SK-N-SH treated with all-trans-retinoic acid at 6 μM for 48 hours (cell line): ENCODE results near the gene ZBTB11.
"Not testable (repeated sequence)": the region's sequence is repeated elsewhere in the genome, so short reads cannot be mapped to it uniquely, and the experiment has no call there.

ENCODE experiments used
- ATAC-seq: fragments of 200-7000 bp; cut with Tn5 transposase; 3 replicates; pipeline ENCODE4 v1.9.1; 2020; ENCODE audit warnings: mild to moderate bottlenecking, moderate library complexity
- ARNTL ChIP-seq: fragments of 450-650 bp; formaldehyde crosslinking; IDR thresholded peaks from 2 replicates; pipeline ENCODE4 v1.5.0; 2020; ENCODE audit warnings: low read depth, mild to moderate bottlenecking, moderate library complexity, borderline replicate concordance
- CREB5 ChIP-seq: fragments of 250-450 bp; sonication (Bioruptor Pico); IDR thresholded peaks from 2 replicates; pipeline ENCODE4 v1.5.1; 2020; ENCODE audit warnings: low read depth, mild to moderate bottlenecking, moderate library complexity
- CSDC2 ChIP-seq: fragments of 250-450 bp; sonication (Bioruptor Pico); IDR thresholded peaks from 2 replicates; pipeline ENCODE4 v1.5.0; 2020; ENCODE audit warnings: mild to moderate bottlenecking, moderate library complexity
- CSRNP3 ChIP-seq: fragments of 250-450 bp; sonication (Bioruptor Pico); IDR thresholded peaks from 2 replicates; pipeline ENCODE4 v1.5.1; 2021; ENCODE audit warnings: mild to moderate bottlenecking, moderate library complexity
- ESRRG ChIP-seq: fragments of 250-450 bp; sonication (Bioruptor Pico); IDR thresholded peaks from 2 replicates; pipeline ENCODE4 v1.6.1; 2021; ENCODE audit warnings: mild to moderate bottlenecking
- GLIS3 ChIP-seq: fragments of 250-450 bp; sonication (Bioruptor Pico); IDR thresholded peaks from 2 replicates; pipeline ENCODE4 v1.5.0; 2020; ENCODE audit warnings: mild to moderate bottlenecking, moderate library complexity
- ISL1 ChIP-seq: fragments of 250-450 bp; sonication (Bioruptor Pico); IDR thresholded peaks from 2 replicates; pipeline ENCODE4 v2.1.2; 2022; ENCODE audit warnings: mild to moderate bottlenecking, moderate library complexity
- OSR1 ChIP-seq: fragments of 250-450 bp; sonication (Bioruptor Pico); IDR thresholded peaks from 2 replicates; pipeline ENCODE4 v1.8.0; 2022; ENCODE audit warnings: moderate library complexity, mild to moderate bottlenecking, inconsistent platforms
- PPARA ChIP-seq: fragments of 250-450 bp; sonication (Bioruptor Pico); IDR thresholded peaks from 2 replicates; pipeline ENCODE4 v1.5.0; 2020; ENCODE audit warnings: mild to moderate bottlenecking, borderline replicate concordance
- TCF4 ChIP-seq: fragments of 250-450 bp; sonication (Bioruptor Pico); IDR thresholded peaks from 2 replicates; pipeline ENCODE4 v1.8.0; 2021; ENCODE audit warnings: mild to moderate bottlenecking, moderate library complexity, borderline replicate concordance
- ZC3H10 ChIP-seq: fragments of 250-450 bp; sonication (Bioruptor Pico); IDR thresholded peaks from 2 replicates; pipeline ENCODE4 v1.5.1; 2021; ENCODE audit warnings: mild to moderate bottlenecking, moderate library complexity
- ZFP3 ChIP-seq: fragments of 250-450 bp; sonication (Bioruptor Pico); IDR thresholded peaks from 2 replicates; pipeline ENCODE4 v1.5.0; 2020; ENCODE audit warnings: mild to moderate bottlenecking, moderate library complexity
- ZFP30 ChIP-seq: fragments of 450-650 bp; formaldehyde crosslinking; IDR thresholded peaks from 2 replicates; pipeline ENCODE4 v1.5.0; 2022; ENCODE audit warnings: mild to moderate bottlenecking, moderate library complexity
- ZNF565 ChIP-seq: fragments of 450-650 bp; formaldehyde crosslinking; conservative IDR thresholded peaks from 2 replicates; pipeline ENCODE4 v1.5.0; 2020; ENCODE audit warnings: low read depth, mild to moderate bottlenecking, moderate library complexity
- ZNF70 ChIP-seq: fragments of 450-650 bp; formaldehyde crosslinking; IDR thresholded peaks from 2 replicates; pipeline ENCODE4 v1.5.0; 2020; ENCODE audit warnings: mild to moderate bottlenecking, moderate library complexity
- ZNF8 ChIP-seq: fragments of 450-650 bp; formaldehyde crosslinking; IDR thresholded peaks from 2 replicates; pipeline ENCODE4 v1.5.0; 2020; ENCODE audit warnings: mild to moderate bottlenecking, moderate library complexity
- TF ChIP-seq, protein P1 (sequence below): fragments of 250-450 bp; sonication (Bioruptor Pico); IDR thresholded peaks from 2 replicates; pipeline ENCODE4 v1.8.0; 2021; ENCODE audit warnings: low read depth, mild to moderate bottlenecking, moderate library complexity, borderline replicate concordance
- TF ChIP-seq, protein P2 (sequence below): fragments of 250-450 bp; sonication (Bioruptor Pico); IDR thresholded peaks from 2 replicates; pipeline ENCODE4 v1.5.0; 2020; ENCODE audit warnings: mild to moderate bottlenecking, moderate library complexity

ZBTB11 gene

DNA sequence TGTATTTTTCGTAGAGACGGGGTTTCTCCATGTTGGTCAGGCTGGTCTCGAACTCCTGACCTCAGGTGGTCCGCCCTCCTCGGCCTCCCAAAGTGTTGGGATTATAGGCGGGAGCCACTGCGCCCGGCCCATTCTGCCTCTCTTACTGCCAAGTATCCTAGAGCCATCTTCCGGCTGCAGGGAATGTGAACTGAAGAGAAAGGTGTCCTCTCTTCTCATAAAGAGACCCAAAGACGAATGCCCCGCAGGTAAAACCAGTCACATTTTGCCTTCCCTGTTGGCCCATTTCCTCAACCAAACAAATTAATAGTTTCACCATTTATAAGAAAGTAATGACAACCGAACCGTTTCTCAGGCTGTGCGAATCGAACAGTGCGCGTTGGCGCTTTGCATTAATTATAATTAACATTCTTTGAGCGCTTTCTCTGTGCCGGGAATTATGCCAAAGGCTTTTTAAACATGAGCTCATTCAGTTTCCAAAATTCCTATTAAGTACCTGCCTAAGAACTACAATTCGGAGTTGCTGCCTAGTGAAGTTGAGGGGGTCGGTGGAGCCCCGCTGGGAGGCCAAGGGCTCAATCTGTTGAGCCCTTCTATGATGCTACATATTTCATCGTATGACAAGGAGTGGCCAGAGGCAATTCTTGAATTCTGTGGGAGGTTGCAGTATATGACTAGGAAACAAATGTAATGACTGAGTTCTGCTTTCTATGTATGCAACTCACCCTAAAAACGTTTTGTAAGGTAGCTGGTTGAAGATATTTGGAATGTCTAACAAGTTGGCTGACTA is 10.4 kb upstream of the ZBTB11 start (continued):
- TF ChIP-seq PPARA (CRISPR knock-in tag) (no peak), ZFP3 (CRISPR knock-in tag) (no peak)

DNA sequence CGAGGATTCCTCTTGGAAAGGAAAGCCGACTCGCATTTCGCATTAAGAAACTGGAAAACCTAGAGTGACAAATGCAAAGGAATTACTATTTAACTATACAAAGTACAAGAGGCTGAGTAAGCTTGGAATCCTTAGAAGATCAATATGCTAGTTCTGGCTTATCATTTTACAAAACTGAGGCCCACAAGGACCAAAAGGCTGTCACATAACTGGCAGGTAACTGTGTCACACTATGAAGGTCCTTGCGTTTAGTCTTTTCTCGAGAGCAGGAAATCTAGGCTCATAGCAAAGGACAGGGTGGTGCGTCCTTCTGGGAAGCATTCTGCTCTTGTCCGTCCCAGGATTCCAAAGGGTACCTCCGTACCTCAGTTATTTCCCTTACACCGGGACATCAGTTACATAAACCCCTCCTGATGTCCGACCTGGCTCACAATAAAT is 9.0 kb upstream of the ZBTB11 start:
- ATAC-seq, result peak; percentile 7
- TF ChIP-seq TCF4 (CRISPR knock-in tag), result no peak
- TF ChIP-seq, protein P1, sequence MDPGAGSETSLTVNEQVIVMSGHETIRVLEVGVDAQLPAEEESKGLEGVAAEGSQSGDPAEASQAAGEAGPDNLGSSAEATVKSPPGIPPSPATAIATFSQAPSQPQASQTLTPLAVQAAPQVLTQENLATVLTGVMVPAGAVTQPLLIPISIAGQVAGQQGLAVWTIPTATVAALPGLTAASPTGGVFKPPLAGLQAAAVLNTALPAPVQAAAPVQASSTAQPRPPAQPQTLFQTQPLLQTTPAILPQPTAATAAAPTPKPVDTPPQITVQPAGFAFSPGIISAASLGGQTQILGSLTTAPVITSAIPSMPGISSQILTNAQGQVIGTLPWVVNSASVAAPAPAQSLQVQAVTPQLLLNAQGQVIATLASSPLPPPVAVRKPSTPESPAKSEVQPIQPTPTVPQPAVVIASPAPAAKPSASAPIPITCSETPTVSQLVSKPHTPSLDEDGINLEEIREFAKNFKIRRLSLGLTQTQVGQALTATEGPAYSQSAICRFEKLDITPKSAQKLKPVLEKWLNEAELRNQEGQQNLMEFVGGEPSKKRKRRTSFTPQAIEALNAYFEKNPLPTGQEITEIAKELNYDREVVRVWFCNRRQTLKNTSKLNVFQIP (CRISPR knock-in tag), result no peak

- no peak for TF ChIP-seq ZFP3 (CRISPR knock-in tag)
- TF ChIP-seq ARNTL (CRISPR knock-in tag), result no peak
- no peak for TF ChIP-seq CSDC2 (CRISPR knock-in tag)
- no peak for TF ChIP-seq ZNF8 (CRISPR knock-in tag)
- no peak for TF ChIP-seq CREB5 (CRISPR knock-in tag)
- TF ChIP-seq ZNF70 (CRISPR knock-in tag), result no peak
- TF ChIP-seq, protein P2, sequence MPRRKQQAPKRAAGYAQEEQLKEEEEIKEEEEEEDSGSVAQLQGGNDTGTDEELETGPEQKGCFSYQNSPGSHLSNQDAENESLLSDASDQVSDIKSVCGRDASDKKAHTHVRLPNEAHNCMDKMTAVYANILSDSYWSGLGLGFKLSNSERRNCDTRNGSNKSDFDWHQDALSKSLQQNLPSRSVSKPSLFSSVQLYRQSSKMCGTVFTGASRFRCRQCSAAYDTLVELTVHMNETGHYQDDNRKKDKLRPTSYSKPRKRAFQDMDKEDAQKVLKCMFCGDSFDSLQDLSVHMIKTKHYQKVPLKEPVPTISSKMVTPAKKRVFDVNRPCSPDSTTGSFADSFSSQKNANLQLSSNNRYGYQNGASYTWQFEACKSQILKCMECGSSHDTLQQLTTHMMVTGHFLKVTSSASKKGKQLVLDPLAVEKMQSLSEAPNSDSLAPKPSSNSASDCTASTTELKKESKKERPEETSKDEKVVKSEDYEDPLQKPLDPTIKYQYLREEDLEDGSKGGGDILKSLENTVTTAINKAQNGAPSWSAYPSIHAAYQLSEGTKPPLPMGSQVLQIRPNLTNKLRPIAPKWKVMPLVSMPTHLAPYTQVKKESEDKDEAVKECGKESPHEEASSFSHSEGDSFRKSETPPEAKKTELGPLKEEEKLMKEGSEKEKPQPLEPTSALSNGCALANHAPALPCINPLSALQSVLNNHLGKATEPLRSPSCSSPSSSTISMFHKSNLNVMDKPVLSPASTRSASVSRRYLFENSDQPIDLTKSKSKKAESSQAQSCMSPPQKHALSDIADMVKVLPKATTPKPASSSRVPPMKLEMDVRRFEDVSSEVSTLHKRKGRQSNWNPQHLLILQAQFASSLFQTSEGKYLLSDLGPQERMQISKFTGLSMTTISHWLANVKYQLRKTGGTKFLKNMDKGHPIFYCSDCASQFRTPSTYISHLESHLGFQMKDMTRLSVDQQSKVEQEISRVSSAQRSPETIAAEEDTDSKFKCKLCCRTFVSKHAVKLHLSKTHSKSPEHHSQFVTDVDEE (CRISPR knock-in tag), result no peak
- no peak for TF ChIP-seq ZC3H10 (CRISPR knock-in tag)
- no peak for ATAC-seq
Observed at GRCh38 chr3:101685050-101685400, 8.1 kb upstream of the ZBTB11 start.

DNA sequence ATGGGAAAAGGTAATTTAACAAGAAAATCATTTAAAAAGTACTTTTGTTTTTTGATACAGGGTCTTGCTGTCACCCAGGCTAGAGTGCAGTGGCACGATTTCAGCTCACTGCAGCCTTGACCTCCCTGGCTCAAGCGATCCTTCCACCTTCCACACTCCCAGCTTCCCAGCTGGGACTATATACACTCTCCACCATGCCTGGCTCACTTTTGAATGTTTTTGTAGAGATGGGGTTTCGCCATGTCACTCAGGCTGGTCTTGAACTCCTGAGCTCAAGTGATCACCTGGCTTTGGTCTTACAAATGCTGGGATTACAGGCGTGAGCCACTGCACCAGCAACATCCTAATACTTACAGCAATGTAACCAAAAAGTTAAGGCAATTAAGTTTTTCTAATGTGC is 3.5 kb upstream of the ZBTB11 start:
- no peak for ATAC-seq
- TF ChIP-seq ZC3H10 (CRISPR knock-in tag) (no peak), ISL1 (CRISPR knock-in tag) (no peak), ZFP30 (CRISPR knock-in tag) (no peak), ESRRG (CRISPR knock-in tag) (no peak), GLIS3 (no peak), ZNF565 (CRISPR knock-in tag) (no peak)

GRCh38 chr3:101678837-101679236 is 1.9 kb upstream of the ZBTB11 start:
- ATAC-seq, result not testable (repeated sequence)

DNA sequence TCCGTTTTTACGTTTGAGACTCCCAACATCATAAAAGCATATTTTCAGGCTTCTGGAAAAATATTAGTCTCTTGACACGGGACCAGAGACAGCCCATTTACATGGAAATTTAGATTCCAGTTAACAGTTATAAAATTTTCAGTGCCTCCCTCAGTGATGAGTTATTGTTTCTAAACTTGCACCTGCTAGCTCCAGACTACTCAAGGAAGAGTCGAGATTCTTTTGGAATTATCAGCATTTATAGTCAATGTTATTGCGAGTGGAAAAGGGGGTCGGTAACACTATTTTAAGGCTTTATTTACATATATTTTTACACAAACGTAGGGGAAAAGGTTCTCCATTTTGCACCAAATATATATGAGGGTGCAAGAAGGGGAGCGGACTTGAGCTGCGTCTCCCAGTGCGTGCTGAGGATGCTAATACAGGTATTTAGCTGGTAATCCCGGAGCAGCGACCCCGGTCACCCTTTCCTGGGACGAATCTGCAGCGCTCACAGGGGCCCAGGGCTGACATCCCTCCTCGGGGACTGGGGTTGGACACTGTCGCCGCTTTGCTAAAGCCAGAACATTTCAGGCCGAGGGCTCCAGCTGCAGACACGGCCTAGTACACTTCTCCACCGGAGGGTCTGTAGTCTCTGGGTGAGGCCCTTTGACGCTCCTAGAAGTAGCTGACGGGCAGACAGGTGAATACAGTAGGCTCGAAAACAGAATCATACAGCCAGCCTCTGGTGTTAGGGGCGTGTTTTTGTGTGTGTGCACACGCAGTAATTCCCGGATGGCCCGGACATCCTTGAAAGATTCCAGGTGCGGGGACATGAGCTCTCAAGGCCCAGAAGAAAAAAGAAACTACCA is 729 bp upstream of the ZBTB11 start:
- peak; percentile 0 for ATAC-seq
- no peak for TF ChIP-seq ZNF70 (CRISPR knock-in tag)
- no peak for TF ChIP-seq OSR1 (CRISPR knock-in tag)
- TF ChIP-seq CREB5 (CRISPR knock-in tag), result no peak
- no peak for TF ChIP-seq ZNF8 (CRISPR knock-in tag)
- TF ChIP-seq, protein P2 (CRISPR knock-in tag), result no peak
- no peak for TF ChIP-seq ZFP3 (CRISPR knock-in tag)
- no peak for TF ChIP-seq PPARA (CRISPR knock-in tag)
- no peak for TF ChIP-seq ISL1 (CRISPR knock-in tag)
- no peak for TF ChIP-seq ESRRG (CRISPR knock-in tag)
- TF ChIP-seq ZC3H10 (CRISPR knock-in tag), result no peak
- TF ChIP-seq CSRNP3, result no peak
- TF ChIP-seq GLIS3, result no peak
- no peak for TF ChIP-seq ZNF565 (CRISPR knock-in tag)
- no peak for TF ChIP-seq ZFP30 (CRISPR knock-in tag)
